HFFc6 (cell line): ENCODE results near the gene PCDHGA9. TPM values are rescaled to one million over a fixed set of nuclear protein-coding genes. Genes with fewer than 3 reads are reported as not detected.

Experiments used
- DNase-seq: peaks from one replicate; pipeline ENCODE4 v3.0.0-alpha.2; 2018
- H3K27ac Mint-ChIP-seq: 2 replicates; pipeline ENCODE4 v1.8.0; 2020; ENCODE audit warnings: mild to moderate bottlenecking, mixed read lengths
- H3K27me3 Mint-ChIP-seq: 2 replicates; pipeline ENCODE4 v1.8.0; 2021; ENCODE audit warnings: mild to moderate bottlenecking, moderate library complexity, mixed read lengths; ENCODE audit not compliant: insufficient read depth
- H3K36me3 Mint-ChIP-seq: 2 replicates; pipeline ENCODE4 v1.8.0; 2021; ENCODE audit warnings: low read depth, mixed read lengths
- H3K4me1 Mint-ChIP-seq: 2 replicates; pipeline ENCODE4 v1.8.0; 2020; ENCODE audit warnings: low read depth, mixed read lengths
- H3K4me3 Mint-ChIP-seq: 2 replicates; pipeline ENCODE4 v1.8.0; 2020; ENCODE audit warnings: mild to moderate bottlenecking, moderate library complexity, mixed read lengths
- H3K9me3 Mint-ChIP-seq: 2 replicates; pipeline ENCODE4 v1.8.0; 2020; ENCODE audit warnings: mild to moderate bottlenecking, mixed read lengths
- CTCF ChIP-seq: fragments of 200-600 bp; sonication (generic); IDR thresholded peaks from 2 replicates; pipeline ENCODE4 v1.5.0; 2021; ENCODE audit warnings: antibody characterized with exemption, mild to moderate bottlenecking
- total RNA-seq, 6 experiments: library from RNA; stranded (reverse); fragmentation: NEBNext Ultra II Directional; extraction: Animal tissue kit (Norgen Biotek cat#: 25700); gene quantifications; 2 replicates in 1 of 6; 3 replicates in 5 of 6; pipeline ENCODE4 v1.2.3, GENCODE V29; 2021

The PCDHGA9 gene
- total RNA-seq, 6 experiments from 2014 or later, result 0.69 to 1.6 (median 0.88) TPM

- DNase-seq, result peak; percentile 41
- peaks cover 62% of the 10 kb centered on the region for H3K4me1 Mint-ChIP-seq
- TF ChIP-seq CTCF, result no peak
- peak overlapping the region; percentile 73 for H3K27ac Mint-ChIP-seq
- H3K36me3 Mint-ChIP-seq, result peaks cover 34% of the 10 kb centered on the region
- no peaks in the 10 kb centered on the region; the same call in 1 of the 2 replicates for H3K27me3 Mint-ChIP-seq
- H3K4me3 Mint-ChIP-seq, result peak overlapping the region; percentile 57
- H3K9me3 Mint-ChIP-seq, result peaks cover 13% of the 10 kb centered on the region
Observed at GRCh38 chr5:141437221-141437620, 34.6 kb downstream of the PCDHGA9 start.

GRCh38 chr5:141439411-141440141 is 37.0 kb downstream of the PCDHGA9 start:
- Mint-ChIP-seq H3K4me1 (peaks cover 46% of the 10 kb centered on the region), H3K4me3 (no peak overlapping the region), H3K27me3 (no peaks in the 10 kb centered on the region), H3K27ac (peak overlapping the region; percentile 31; the same call in 1 of the 2 replicates), H3K9me3 (peaks cover 4% of the 10 kb centered on the region), H3K36me3 (peaks cover 27% of the 10 kb centered on the region)
- TF ChIP-seq CTCF, result peak; percentile 27; the same call in 1 of the 2 replicates
- peak; percentile 39 for DNase-seq

GRCh38 chr5:141440341-141440740 is 37.8 kb downstream of the PCDHGA9 start:
- Mint-ChIP-seq H3K27me3 (no peaks in the 10 kb centered on the region), H3K9me3 (peaks cover 4% of the 10 kb centered on the region), H3K4me3 (no peak overlapping the region), H3K36me3 (peaks cover 30% of the 10 kb centered on the region), H3K4me1 (peaks cover 38% of the 10 kb centered on the region), H3K27ac (no peak overlapping the region)
- TF ChIP-seq CTCF, result no peak
- DNase-seq, result no peak

- TF ChIP-seq CTCF, result no peak
- peaks cover 4% of the 10 kb centered on the region for H3K9me3 Mint-ChIP-seq
- peaks cover 32% of the 10 kb centered on the region for H3K36me3 Mint-ChIP-seq
- H3K27me3 Mint-ChIP-seq, result no peaks in the 10 kb centered on the region
- no peak for DNase-seq
- peaks cover 25% of the 10 kb centered on the region for H3K4me1 Mint-ChIP-seq
- no peak overlapping the region for H3K4me3 Mint-ChIP-seq
- H3K27ac Mint-ChIP-seq, result no peak overlapping the region
Observed at GRCh38 chr5:141441571-141442170, 39.1 kb downstream of the PCDHGA9 start.

Other genes starting within 250 kb of the PCDHGA9 start
- gene PCDHB7, start 230.1 kb upstream of the PCDHGA9 start, total RNA-seq, result under 1 TPM; 0.38 to 0.97 (median 0.46) TPM
- gene PCDHB8, start 225.0 kb upstream of the PCDHGA9 start, total RNA-seq, result 1 to 10 TPM in 4 of 6 experiments, under 1 TPM in 2; 0.88 to 2.9 (median 2.1) TPM
- 1 to 10 TPM; 1.7 to 4.0 (median 3.5) TPM for gene PCDHB16, start 220.4 kb upstream of the PCDHGA9 start, total RNA-seq
- gene PCDHB9, start 215.6 kb upstream of the PCDHGA9 start, total RNA-seq, result 1 to 10 TPM; 1.0 to 2.5 (median 1.6) TPM
- 1 to 10 TPM in 4 of 6 experiments, under 1 TPM in 2; 0.78 to 1.3 (median 1.1) TPM for gene PCDHB10, start 210.4 kb upstream of the PCDHGA9 start, total RNA-seq
- gene PCDHB11, start 203.2 kb upstream of the PCDHGA9 start, total RNA-seq, result under 1 TPM; 0.33 to 0.54 (median 0.47) TPM
- gene PCDHB12, start 194.1 kb upstream of the PCDHGA9 start, total RNA-seq, result under 1 TPM; 0.51 to 0.83 (median 0.63) TPM
- 1 to 10 TPM; 3.0 to 4.5 (median 3.8) TPM for gene PCDHB13, start 188.9 kb upstream of the PCDHGA9 start, total RNA-seq
- 1 to 10 TPM; 1.8 to 3.5 (median 2.7) TPM for gene PCDHB14, start 179.4 kb upstream of the PCDHGA9 start, total RNA-seq
- gene PCDHB15, start 157.4 kb upstream of the PCDHGA9 start, total RNA-seq, result 1 to 10 TPM in 3 of 6 experiments, under 1 TPM in 3; 0.45 to 1.4 (median 0.99) TPM
- under 1 TPM in 1 of 6 experiments, not detected in 5; 0.17 TPM for gene SLC25A2, start 98.7 kb upstream of the PCDHGA9 start, total RNA-seq
- 10 to 100 TPM; 72.7 to 98.9 (median 74.8) TPM for gene TAF7, start 82.0 kb upstream of the PCDHGA9 start, total RNA-seq
- 1 to 10 TPM in 4 of 6 experiments, under 1 TPM in 2; 0.91 to 1.6 (median 1.2) TPM for gene PCDHGA1, start 72.3 kb upstream of the PCDHGA9 start, total RNA-seq
- gene PCDHGA2, start 64.0 kb upstream of the PCDHGA9 start, total RNA-seq, result 1 to 10 TPM; 1.3 to 3.7 (median 1.5) TPM
- gene PCDHGA3, start 58.9 kb upstream of the PCDHGA9 start, total RNA-seq, result 10 to 100 TPM in 1 of 6 experiments, 1 to 10 TPM in 5; 1.9 to 10.2 (median 2.7) TPM
- 1 to 10 TPM; 2.6 to 4.5 (median 3.4) TPM for gene PCDHGB1, start 52.7 kb upstream of the PCDHGA9 start, total RNA-seq
- 1 to 10 TPM; 3.6 to 6.3 (median 5.2) TPM for gene PCDHGA4, start 47.8 kb upstream of the PCDHGA9 start, total RNA-seq
- gene PCDHGB2, start 42.8 kb upstream of the PCDHGA9 start, total RNA-seq, result 10 to 100 TPM in 1 of 6 experiments, 1 to 10 TPM in 5; 4.4 to 10.3 (median 5.5) TPM
- gene PCDHGA5, start 38.6 kb upstream of the PCDHGA9 start, total RNA-seq, result 1 to 10 TPM in 3 of 6 experiments, under 1 TPM in 3; 0.74 to 1.8 (median 1.0) TPM
- 1 to 10 TPM; 3.9 to 4.5 (median 4.3) TPM for gene PCDHGB3, start 32.5 kb upstream of the PCDHGA9 start, total RNA-seq
- gene PCDHGA6, start 28.9 kb upstream of the PCDHGA9 start, total RNA-seq, result 1 to 10 TPM; 1.8 to 2.8 (median 2.8) TPM
- 10 to 100 TPM in 4 of 6 experiments, 1 to 10 TPM in 2; 2.4 to 12.5 (median 11.6) TPM for gene PCDHGA7, start 20.0 kb upstream of the PCDHGA9 start, total RNA-seq
- 10 to 100 TPM in 4 of 6 experiments, 1 to 10 TPM in 2; 2.4 to 19.6 (median 16.6) TPM for gene PCDHGB4, start 15.1 kb upstream of the PCDHGA9 start, total RNA-seq
- gene PCDHGA8, start 10.1 kb upstream of the PCDHGA9 start, total RNA-seq, result 1 to 10 TPM in 1 of 6 experiments, under 1 TPM in 5; 0.52 to 1.0 (median 0.90) TPM
- 10 to 100 TPM in 2 of 6 experiments, 1 to 10 TPM in 4; 8.8 to 14.6 (median 9.6) TPM for gene PCDHGB5, start 4.8 kb upstream of the PCDHGA9 start, total RNA-seq
- gene PCDHGB6, start 5.2 kb downstream of the PCDHGA9 start, total RNA-seq, result 1 to 10 TPM in 4 of 6 experiments, under 1 TPM in 2; 0.79 to 1.4 (median 1.1) TPM
- 1 to 10 TPM in 1 of 6 experiments, under 1 TPM in 5; 0.61 to 1.3 (median 0.78) TPM for gene PCDHGA10, start 10.2 kb downstream of the PCDHGA9 start, total RNA-seq
- gene PCDHGB7, start 14.9 kb downstream of the PCDHGA9 start, total RNA-seq, result 10 to 100 TPM in 2 of 6 experiments, 1 to 10 TPM in 4; 5.8 to 21.7 (median 6.8) TPM
- 10 to 100 TPM in 3 of 6 experiments, 1 to 10 TPM in 3; 2.3 to 11.4 (median 9.8) TPM for gene PCDHGA11, start 18.3 kb downstream of the PCDHGA9 start, total RNA-seq
- 10 to 100 TPM in 4 of 6 experiments, 1 to 10 TPM in 2; 8.8 to 21.0 (median 18.9) TPM for gene PCDHGA12, start 27.7 kb downstream of the PCDHGA9 start, total RNA-seq
- gene PCDHGC3, start 73.2 kb downstream of the PCDHGA9 start, total RNA-seq, result 100 to 1,000 TPM; 126 to 150 (median 132) TPM
- 1 to 10 TPM in 1 of 6 experiments, under 1 TPM in 5; 0.34 to 1.4 (median 0.62) TPM for gene PCDHGC4, start 82.3 kb downstream of the PCDHGA9 start, total RNA-seq
- gene PCDHGC5, start 86.3 kb downstream of the PCDHGA9 start, total RNA-seq, result 1 to 10 TPM; 2.3 to 5.7 (median 2.7) TPM
- 100 to 1,000 TPM; 105 to 119 (median 109) TPM for gene DIAPH1, start 216.2 kb downstream of the PCDHGA9 start, total RNA-seq
- 10 to 100 TPM; 52.1 to 63.7 (median 55.1) TPM for gene HDAC3, start 234.1 kb downstream of the PCDHGA9 start, total RNA-seq
- 1 to 10 TPM; 2.2 to 4.4 (median 3.0) TPM for gene RELL2, start 234.2 kb downstream of the PCDHGA9 start, total RNA-seq
- 10 to 100 TPM; 20.8 to 31.7 (median 25.3) TPM for gene FCHSD1, start 248.6 kb downstream of the PCDHGA9 start, total RNA-seq